DMS53 (cell line): Measurements from ENCODE around the gene TCERG1L.

ENCODE experiments used
- DNase-seq: peaks from one replicate; lab custom pipeline; 2025; lab: John Stamatoyannopoulos, UW

Gene TCERG1L

DNA sequence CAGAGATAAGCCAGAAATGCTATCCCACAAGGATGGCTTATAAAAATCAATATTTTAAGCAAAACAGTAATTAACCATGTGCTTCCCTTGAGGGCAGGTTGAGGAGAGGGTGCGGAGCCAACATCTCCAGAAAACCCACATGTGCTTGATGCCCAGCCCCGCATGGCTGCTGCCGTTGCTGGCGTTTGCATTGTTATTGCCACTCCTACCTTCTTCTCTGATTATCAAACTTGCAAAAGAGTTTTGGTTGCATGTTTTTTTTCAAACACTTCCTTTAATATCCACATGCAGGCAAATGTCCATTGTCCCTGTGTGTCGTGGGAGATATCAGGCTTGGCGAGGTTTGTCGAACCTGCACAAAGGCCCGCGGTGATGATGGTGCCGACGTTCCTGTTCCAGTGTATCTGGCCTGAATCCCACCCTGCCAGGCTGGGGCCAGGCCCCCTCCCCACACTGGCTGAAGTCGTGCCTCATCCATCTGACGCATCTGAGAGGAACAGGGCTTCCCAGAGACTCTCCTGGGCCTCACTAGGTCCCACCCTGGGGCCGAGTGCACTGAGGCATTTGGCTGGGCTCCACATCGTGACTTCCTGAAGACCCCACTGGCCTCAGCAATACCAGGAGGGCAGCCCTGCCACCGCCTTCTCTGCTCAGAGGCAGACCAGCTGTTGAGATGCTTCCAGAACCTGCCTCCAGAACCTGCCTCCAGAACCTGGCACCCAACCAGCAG is 40.9 kb downstream of the TCERG1L start:
- no peak for DNase-seq

- DNase-seq: no peak
Measured at GRCh38 chr10:131269776-131270460, 41.6 kb downstream of the TCERG1L start.

DNA sequence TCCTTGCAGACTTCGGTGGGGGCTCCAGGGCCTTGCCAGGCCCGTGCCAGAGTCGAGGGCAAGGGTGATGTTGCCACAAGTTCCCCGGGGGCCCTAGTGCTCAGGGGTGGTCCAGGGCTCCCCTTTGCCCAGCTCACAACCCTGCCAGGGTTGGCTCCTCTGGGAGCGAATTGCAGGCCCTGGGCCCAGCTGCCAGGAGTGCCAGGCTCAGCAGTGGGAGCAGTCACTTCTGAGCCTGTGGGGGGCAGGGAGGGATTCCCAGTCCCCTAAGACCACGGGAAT is 43.8 kb downstream of the TCERG1L start:
- no peak for DNase-seq

DNA sequence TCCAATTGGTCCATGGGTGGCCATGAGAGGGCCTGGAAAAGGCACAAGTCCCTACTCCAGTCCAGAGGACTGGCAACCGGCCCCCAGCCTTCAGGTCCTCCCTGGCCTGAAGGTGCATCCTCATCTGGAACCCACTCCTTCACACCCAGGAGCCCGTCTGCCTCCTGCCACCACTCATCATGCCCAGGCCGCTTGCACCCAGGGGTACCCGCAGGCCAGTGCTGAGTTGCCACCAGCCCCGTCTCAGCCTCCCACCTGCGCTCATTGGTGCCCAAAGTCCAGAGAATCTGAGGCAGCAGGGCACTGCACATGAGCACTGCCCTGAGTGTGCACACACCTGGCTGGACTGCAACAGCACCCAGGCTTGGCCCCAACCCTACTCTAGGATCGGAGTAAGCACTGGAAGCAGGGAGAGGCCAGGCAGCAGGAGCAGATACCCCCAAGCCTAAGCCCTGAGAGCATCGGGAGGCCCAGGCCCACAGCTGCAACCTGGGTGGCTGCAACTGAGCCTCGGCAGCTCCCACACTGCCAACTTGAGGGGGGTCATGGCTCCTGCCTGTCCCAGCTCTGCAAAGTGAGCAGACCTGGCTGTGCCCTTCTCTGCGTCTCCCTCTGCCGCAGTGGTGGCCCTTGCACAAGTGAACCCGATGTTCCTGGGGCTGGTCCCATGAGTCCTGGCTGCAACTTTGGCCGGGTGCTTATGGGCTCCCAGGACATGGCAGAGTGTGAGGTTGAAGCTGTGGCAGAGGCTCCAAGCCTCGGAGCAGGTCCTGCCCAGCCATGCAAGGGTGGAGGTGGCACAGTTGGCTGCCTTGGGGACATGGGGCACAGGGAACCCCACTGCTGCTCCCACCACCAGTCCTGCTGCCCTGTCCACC is 44.3 kb downstream of the TCERG1L start:
- DNase-seq: no peak

GRCh38 chr10:131264110-131264788 is 47.3 kb downstream of the TCERG1L start:
- no peak for DNase-seq

DNA sequence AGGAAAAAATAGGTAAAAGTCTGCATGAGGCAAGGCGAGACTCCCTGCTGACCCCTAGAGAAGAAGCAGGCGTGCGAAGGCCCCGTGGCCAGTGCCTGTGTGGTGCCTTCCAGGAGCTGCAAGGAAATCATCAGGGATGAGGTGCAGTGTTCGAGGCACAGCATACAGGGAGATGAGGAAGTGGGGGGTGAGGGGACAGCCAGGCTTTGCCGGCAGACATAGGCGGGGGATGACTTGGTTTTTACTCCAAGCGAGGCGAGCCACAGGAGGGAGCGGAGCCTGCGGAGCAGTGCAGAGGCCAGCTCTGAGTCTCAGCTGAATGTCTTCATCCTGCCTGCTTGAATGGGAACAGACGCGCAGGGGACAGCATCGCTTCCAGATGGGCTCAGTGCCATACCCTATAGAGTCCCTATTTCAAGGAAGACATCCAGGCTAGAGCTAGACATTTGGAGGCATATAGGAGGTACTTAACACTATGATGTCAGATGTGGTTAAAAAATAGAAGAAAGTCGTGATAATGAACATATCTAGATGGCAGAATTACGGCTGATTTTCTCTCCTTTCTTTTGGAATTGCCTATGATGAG is 49.5 kb downstream of the TCERG1L start:
- no peak for DNase-seq

GRCh38 chr10:131260452-131261211 is 50.9 kb downstream of the TCERG1L start:
- DNase-seq: no peak

- DNase-seq: no peak
Measured at GRCh38 chr10:131260031-131260430, 51.5 kb downstream of the TCERG1L start.

- DNase-seq: no peak
Measured at GRCh38 chr10:131259535-131259934, 52.0 kb downstream of the TCERG1L start.

DNA sequence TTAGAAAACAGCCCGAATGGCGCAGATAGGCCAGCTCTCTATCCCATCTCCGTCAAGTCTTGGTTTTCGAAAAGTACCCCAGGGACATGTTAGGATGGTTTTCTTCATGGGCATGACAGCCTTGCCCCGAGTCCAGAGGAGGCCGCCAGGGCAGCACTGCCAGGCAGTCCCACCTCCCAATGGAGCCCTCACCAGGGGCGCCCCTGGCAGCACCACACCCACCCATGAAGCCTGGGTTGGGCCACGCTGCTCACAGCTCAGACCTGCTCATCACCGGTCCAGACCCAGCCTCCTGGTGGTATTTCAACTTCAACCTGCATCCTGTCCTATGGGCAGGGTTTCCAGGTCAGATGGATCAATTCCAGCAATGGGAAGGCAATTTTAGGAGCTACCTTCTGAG is 53.3 kb downstream of the TCERG1L start:
- no peak for DNase-seq

DNA sequence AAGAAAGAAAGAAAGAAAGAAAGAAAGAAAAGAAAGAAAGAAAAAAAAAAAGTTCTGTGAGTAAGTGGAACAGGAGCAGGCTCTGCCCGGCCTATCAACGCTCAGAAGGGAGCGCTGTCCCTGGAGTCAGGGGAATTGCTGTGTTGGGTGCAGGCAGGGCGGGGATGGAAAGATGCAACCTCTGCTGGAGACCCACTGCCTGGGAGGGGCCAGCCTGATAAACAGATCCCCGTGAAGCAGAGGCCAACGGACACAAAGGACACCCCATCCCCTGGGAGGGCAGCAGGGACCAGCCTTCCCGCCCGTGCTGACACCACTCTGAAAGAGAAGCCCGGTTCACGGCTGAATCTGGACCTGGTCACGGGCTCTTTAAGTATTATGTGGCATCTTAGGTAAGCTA is 54.5 kb downstream of the TCERG1L start:
- no peak for DNase-seq

GRCh38 chr10:131254859-131255252 is 56.7 kb downstream of the TCERG1L start:
- DNase-seq: no peak

GRCh38 chr10:131253931-131254858 is 57.3 kb downstream of the TCERG1L start:
- no peak for DNase-seq

DNA sequence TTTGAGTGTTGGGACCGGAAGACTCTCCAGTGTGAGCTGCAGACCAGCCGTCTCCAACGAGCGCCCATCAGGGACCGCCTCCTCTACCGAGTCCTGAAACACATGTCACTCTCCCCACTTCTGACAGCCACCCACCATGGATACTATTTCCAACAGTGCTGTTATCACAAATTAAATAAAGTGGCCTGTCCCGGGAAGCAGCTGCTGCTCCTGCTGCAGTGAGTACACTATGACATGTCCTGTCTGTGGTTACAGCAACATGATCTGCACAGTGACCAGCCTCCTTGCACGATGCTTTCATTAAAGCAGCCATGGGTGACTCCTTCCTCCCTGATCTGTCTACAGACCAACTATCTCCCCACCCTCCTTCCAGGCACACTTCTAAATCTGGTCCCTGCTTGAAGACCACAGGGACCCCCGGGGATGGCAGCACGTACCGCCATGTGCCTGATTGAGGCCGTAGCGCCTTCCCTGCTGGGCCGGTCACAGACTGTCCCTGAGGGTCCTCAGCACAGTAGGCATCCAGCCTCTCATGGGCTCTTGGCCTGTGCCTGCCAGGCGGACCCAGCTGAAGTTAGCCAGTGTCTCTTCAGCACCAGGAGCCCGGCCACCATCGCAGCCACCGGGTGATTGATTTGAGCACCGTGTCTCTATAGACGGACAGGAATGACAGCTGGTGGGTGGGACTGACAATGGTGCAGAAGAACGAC is 58.8 kb downstream of the TCERG1L start:
- DNase-seq: no peak

DNA sequence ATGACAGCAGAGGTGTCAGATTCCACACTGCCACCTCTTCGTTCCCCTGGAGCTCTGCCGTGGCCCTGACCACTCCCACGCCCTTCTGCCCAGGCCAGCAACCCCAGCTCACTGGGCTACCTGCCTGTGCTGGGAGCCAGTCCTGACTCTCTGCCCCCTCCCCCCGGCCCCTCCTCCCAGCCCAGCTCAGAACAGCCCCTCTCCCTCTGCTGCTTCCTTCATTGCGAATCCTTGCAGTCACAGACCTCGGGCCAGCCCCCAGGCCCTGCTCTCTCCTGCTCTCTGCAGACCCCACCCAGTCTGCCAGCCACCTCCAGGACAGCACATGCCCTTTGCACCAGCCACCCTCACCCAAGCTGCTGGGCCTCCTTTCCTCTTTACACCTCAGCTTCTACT is 60.4 kb downstream of the TCERG1L start:
- no peak for DNase-seq

- no peak for DNase-seq
Measured at GRCh38 chr10:131250454-131251145, 60.9 kb downstream of the TCERG1L start.

DNA sequence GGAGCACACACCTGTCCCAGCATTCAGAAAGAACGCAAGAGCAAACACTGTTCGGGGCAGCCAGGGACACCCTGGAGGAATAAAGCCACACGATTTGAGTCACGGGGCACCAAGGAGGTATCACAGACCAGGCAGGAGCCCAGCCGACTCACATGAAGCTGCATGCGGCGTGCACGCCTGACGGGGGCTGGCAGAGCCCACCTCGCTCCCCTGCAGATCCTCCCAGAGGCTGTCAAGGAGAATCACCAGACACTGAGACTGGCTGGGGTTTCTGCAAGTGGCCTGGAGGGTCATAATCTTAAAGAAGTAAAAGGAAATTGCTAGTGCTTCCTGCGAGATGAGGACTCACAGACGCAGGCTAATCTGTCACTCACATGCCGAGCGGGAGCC is 61.6 kb downstream of the TCERG1L start:
- DNase-seq: no peak

DNA sequence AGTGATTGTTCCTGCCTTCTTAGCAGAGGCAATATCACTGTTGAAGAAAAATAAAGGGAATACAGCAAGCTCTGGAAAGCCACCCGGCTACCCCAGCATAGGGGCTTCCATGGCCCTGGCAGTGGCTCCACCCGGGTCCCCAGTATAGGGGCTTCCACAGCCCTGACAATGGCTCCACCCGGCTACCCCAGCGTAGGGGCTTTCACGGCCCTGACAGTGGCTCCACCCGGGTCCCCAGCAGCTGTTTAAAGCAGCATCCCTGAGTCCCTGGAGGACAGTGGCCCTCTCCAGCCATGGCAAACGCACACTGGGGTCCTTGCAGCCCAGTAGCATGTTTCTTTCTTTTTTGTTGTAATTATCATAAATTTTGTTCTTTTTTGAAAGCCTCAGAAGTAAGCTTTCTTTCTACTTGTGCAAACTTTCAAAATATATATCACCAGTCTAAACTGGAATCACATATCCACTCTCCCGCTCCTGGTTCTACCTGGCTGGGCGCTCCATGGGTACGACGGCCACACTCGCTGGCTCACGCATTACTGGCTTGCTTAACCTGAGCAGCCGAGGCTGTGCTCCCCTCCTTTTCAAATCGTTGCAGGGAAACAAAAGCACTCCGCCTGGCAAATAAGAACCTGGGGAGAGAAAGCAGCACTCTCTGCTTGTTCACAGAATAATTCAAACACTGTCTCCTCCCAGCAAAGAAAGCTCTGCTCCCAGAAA is 62.1 kb downstream of the TCERG1L start:
- DNase-seq: no peak
